Keratinocyte (primary cell): ENCODE data around the gene ATE1. TPM values are rescaled to one million over a fixed set of nuclear protein-coding genes. Genes with fewer than 3 reads are reported as not detected.

Experiments
- DNase-seq: peaks from one replicate; pipeline ENCODE4 v3.0.0-alpha.2; 2011; ENCODE audit warnings: low read depth, missing footprints, low spot score
- FAIRE-seq: peaks from 2 replicates; lab custom pipeline; 2011; peaks lifted over from hg19 to GRCh38; lab: Jason Lieb, UNC
- H2AFZ ChIP-seq: 2 replicates; pipeline ENCODE4 v1.6.0; 2012; ENCODE audit warnings: low read length, control low read depth, inconsistent platforms; ENCODE audit not compliant: control insufficient read depth
- H3K27ac ChIP-seq: 2 replicates; pipeline ENCODE4 v1.5.1; 2011; ENCODE audit warnings: low read length; ENCODE audit not compliant: control insufficient read depth, insufficient read depth
- H3K27me3 ChIP-seq: 3 replicates; pipeline ENCODE4 v1.6.0; 2011; ENCODE audit warnings: low read length; ENCODE audit not compliant: control insufficient read depth, insufficient read depth; ENCODE audit errors: extremely low read depth
- H3K36me3 ChIP-seq, 2 experiments: 2 replicates in 1 of 2; 3 replicates in 1 of 2; pipeline ENCODE4 v1.5.1; 2011; ENCODE audit warnings: low read length in 2 of 2, mild to moderate bottlenecking in 1 of 2; ENCODE audit not compliant: control insufficient read depth in 2 of 2, insufficient read depth in 2 of 2; ENCODE audit errors: extremely low read depth in 1 of 2
- H3K4me1 ChIP-seq: 3 replicates; pipeline ENCODE4 v1.5.1; 2011; ENCODE audit warnings: low read length; ENCODE audit not compliant: control insufficient read depth, insufficient read depth; ENCODE audit errors: extremely low read depth
- H3K4me2 ChIP-seq: 3 replicates; pipeline ENCODE4 v1.6.0; 2011; ENCODE audit warnings: low read depth, low read length; ENCODE audit not compliant: control insufficient read depth, insufficient read depth; ENCODE audit errors: extremely low read depth
- H3K4me3 ChIP-seq, 3 experiments: fragments of 200-600 bp in 1 of 3; sonication (generic) in 1 of 3; 2 replicates in 2 of 3; 3 replicates in 1 of 3; pipeline ENCODE4 v1.5.1; 2011 to 2016; ENCODE audit warnings: low read length in 3 of 3, mild to moderate bottlenecking in 3 of 3, control low read depth in 2 of 3, inconsistent platforms in 1 of 3, low read depth in 1 of 3, mixed read lengths in 1 of 3, mixed run types in 1 of 3, moderate library complexity in 1 of 3; ENCODE audit not compliant: control insufficient read depth in 2 of 3, insufficient read depth in 2 of 3; ENCODE audit errors: extremely low read depth in 1 of 3
- H3K79me2 ChIP-seq: 2 replicates; pipeline ENCODE4 v1.6.0; 2012; ENCODE audit warnings: low read length; ENCODE audit not compliant: control insufficient read depth, insufficient read depth
- H3K9ac ChIP-seq: 3 replicates; pipeline ENCODE4 v1.6.0; 2011; ENCODE audit warnings: low read length; ENCODE audit not compliant: control insufficient read depth, insufficient read depth; ENCODE audit errors: extremely low read depth
- H3K9me1 ChIP-seq: 3 replicates; pipeline ENCODE4 v1.6.0; 2011; ENCODE audit warnings: low read length; ENCODE audit not compliant: control insufficient read depth, insufficient read depth; ENCODE audit errors: extremely low read depth
- H3K9me3 ChIP-seq: 2 replicates; pipeline ENCODE4 v1.5.1; 2012; ENCODE audit warnings: low read depth, low read length; ENCODE audit not compliant: control insufficient read depth
- H4K20me1 ChIP-seq: 3 replicates; pipeline ENCODE4 v1.6.0; 2011; ENCODE audit warnings: low read length; ENCODE audit not compliant: control insufficient read depth, insufficient read depth; ENCODE audit errors: extremely low read depth
- CTCF ChIP-seq, 3 experiments: IDR thresholded peaks in 1 of 3; conservative IDR thresholded peaks in 1 of 3; optimal IDR thresholded peaks in 1 of 3; 2 replicates in 2 of 3; 3 replicates in 1 of 3; pipeline versions ENCODE3 to v1.5.1; 2011; ENCODE audit warnings: low read length in 3 of 3, mild to moderate bottlenecking in 3 of 3, moderate library complexity in 2 of 3, control low read depth in 1 of 3, inconsistent platforms in 1 of 3; ENCODE audit not compliant: insufficient read depth in 2 of 3; ENCODE audit errors: extremely low read depth in 1 of 3
- EZH2 ChIP-seq: IDR thresholded peaks from one replicate; pipeline ENCODE4 v1.6.1; 2012; ENCODE audit warnings: inconsistent platforms, mild to moderate bottlenecking, low read length, moderate library complexity
- dilution Hi-C: fragments of 300-500 bp; cut with MboI; formaldehyde crosslinking; loops from one replicate; pipeline ENCODE4 v1.7.0; 2020; ENCODE audit warnings: low sequenced_read_pairs; ENCODE audit not compliant: extremely low pct_ligation_motif_present
- polyA plus RNA-seq, 5 experiments: library from polyadenylated mRNA; depleted of rRNA in 3 of 5; stranded (reverse) in 3 of 5; stranded (forward) in 1 of 5; unstranded in 1 of 5; fragments of >200 nt; gene quantifications; 1 replicate in 1 of 5; 2 replicates in 3 of 5; 3 replicates in 1 of 5; pipeline versions ENCODE4 v1.2.1 to v1.2.3, GENCODE V29; 2011 to 2012; ENCODE audit warnings: missing spikeins in 2 of 5, low read depth in 1 of 5, low replicate concordance in 1 of 5

ATE1 gene
- polyA plus RNA-seq, 1 donor (not counting 4 experiments of a cell fraction or from before 2014, with no cell fraction given): 14.9 TPM

DNA sequence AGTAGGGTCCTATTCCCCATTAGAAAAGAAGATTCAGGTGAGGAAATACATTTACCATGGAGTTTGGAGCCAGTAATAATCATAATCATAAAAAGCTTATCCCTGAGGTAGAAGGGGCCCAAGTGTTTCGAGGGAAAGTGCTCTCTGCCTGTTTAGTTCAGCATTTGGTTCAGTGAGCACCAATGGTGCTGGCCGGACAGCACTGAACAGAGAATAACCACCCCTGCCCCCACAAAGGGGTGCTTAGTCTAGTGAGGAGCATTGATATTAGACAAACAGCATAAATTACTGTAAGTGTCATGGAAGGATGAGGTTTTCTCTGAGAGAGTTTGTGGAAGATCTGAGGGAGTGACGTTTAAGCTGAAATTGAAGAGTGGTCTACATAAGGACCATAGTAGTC lies 21.6 kb upstream of the ATE1 start:
- H3K4me3 ChIP-seq: no peak overlapping the region
- no peaks in the 10 kb centered on the region for H3K36me3 ChIP-seq
- no peak overlapping the region for H3K4me2 ChIP-seq
- no peak overlapping the region for H3K9ac ChIP-seq
- no peaks in the 10 kb centered on the region for H3K27me3 ChIP-seq
- no peak overlapping the region for H2AFZ ChIP-seq
- no peak for TF ChIP-seq CTCF (optimal IDR thresholded peaks at IDR 0.05 in 1 of 3, IDR thresholded peaks at IDR 0.05 in 1 of 3, conservative IDR thresholded peaks at IDR 0.05 in 1 of 3; ENCODE audit: extremely low read depth in 1 of 3, insufficient read depth in 2 of 3, low read length in 3 of 3)
- no peak for TF ChIP-seq EZH2
- dilution Hi-C loops: no loop called here
- no peak for FAIRE-seq
- H4K20me1 ChIP-seq: no peaks in the 10 kb centered on the region
- no peak overlapping the region for H3K27ac ChIP-seq
- H3K4me1 ChIP-seq: no peaks in the 10 kb centered on the region
- H3K79me2 ChIP-seq: no peaks in the 10 kb centered on the region
- no peaks in the 10 kb centered on the region for H3K9me3 ChIP-seq
- H3K9me1 ChIP-seq: no peaks in the 10 kb centered on the region
- DNase-seq: no peak

DNA sequence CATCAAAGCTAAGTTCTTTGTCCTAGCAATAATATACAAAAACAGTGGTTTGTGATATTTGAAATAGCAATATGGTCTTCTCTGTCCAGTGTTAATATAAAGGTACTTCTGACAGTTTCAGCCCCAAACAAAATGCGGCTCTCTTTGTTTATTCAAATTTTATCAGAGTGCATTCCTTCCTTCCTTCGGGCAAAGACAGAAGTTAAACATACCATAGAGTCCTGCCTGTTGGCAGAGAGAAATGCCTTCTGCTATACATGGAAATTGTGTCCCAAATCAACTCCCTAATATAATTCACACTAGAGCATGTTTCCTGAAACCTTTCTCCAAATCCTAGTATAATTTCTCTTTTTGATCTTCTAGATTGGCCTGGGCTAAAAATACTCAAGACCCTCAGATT lies 21.2 kb upstream of the ATE1 start:
- no peak for FAIRE-seq
- no peak for TF ChIP-seq CTCF (optimal IDR thresholded peaks at IDR 0.05 in 1 of 3, IDR thresholded peaks at IDR 0.05 in 1 of 3, conservative IDR thresholded peaks at IDR 0.05 in 1 of 3; ENCODE audit: extremely low read depth in 1 of 3, insufficient read depth in 2 of 3, low read length in 3 of 3)
- no peak for TF ChIP-seq EZH2
- Histone ChIP-seq H3K9me3 (no peaks in the 10 kb centered on the region), H3K9me1 (no peaks in the 10 kb centered on the region), H3K4me1 (no peaks in the 10 kb centered on the region), H3K36me3 (no peaks in the 10 kb centered on the region), H4K20me1 (no peaks in the 10 kb centered on the region), H3K4me2 (no peak overlapping the region), H3K9ac (no peak overlapping the region), H3K79me2 (no peaks in the 10 kb centered on the region), H3K27me3 (no peaks in the 10 kb centered on the region), H3K4me3 (no peak overlapping the region), H3K27ac (no peak overlapping the region), H2AFZ (no peak overlapping the region)
- DNase-seq: no peak
- dilution Hi-C loops: no loop called here
